ENCODE results near the gene CSTB. TPM values are rescaled to one million over a fixed set of nuclear protein-coding genes. Genes with fewer than 3 reads are reported as not detected.
A peak's percentile ranks its signal among the peaks of the same experiment; 100 is the strongest.

The CSTB gene
- total and polyA plus RNA-seq, 2 of the 8 experiments (the other 6 are each of a cell fraction or from before 2014, with no cell fraction given): 53.8 to 64.1 TPM

DNA sequence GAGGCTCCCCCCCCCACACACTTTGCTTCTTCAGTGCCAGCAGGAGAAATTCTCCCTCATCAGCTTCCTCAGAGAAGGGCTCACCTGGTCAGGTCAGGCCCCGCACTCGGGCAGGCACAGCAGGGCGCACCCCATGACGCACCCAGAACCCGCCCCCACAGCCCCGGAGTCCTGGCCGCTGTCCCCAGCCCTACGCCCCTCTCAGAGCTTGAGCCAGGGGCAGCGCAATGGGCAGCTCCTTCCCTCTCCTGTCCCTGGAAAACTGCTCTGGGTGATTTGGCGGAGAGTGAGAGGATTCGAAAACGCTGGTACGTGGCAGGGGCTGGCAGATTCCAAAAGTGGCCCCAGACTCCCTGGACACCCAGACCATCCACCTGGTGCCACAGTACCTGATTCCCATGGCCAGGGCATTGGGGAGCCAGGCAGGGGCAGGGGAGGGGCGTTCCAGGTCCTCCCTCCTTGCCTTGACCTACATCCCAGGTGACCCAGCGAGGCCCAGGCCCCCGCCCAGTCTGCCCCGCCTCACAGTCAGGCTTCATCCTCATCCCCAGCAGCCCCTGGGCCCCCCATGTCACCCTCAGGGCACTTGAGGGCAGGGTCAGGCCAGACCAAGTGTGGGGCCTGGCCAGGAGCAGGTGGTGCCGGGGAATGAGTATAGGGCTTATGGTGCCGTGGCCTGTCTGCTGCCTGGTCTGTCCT is 37.0 kb upstream of the CSTB start:
- Histone ChIP-seq H2BK5ac (ENCODE audit: low read depth, low read length) (no peak overlapping the region), H3K56ac (replicated peaks; ENCODE audit: insufficient read length, low read depth, low read length) (no peak overlapping the region), H2BK12ac (ENCODE audit: low read depth, low read length) (0 out of 2 replicates have a peak overlapping the region, but pooled peaks have one; percentile 43), H3K23me2 (ENCODE audit: low read depth, low read length) (peaks cover 2% of the 10 kb centered on the region; the same call in 1 of the 2 replicates), H3K79me1 (ENCODE audit: low read depth, low read length) (no peaks in the 10 kb centered on the region), H4K91ac (replicated peaks; ENCODE audit: insufficient read length, low read length) (peak overlapping the region; percentile 45), H4K20me1 (replicated peaks in 1 of 2; ENCODE audit: control insufficient read depth in 1 of 2, insufficient read depth in 2 of 2, low read length in 2 of 2) (peaks cover 0 to 2% of the 10 kb centered on the region in 2 experiments), H3K4me2 (ENCODE audit: insufficient read depth in 1 of 2, low read depth in 2 of 2, low read length in 2 of 2) (no peak overlapping the region), H3K79me2 (ENCODE audit: control insufficient read depth in 1 of 2, insufficient read depth in 2 of 2, low read length in 2 of 2) (no peaks in the 10 kb centered on the region), H3K18ac (ENCODE audit: extremely low read depth, low read length) (no peak overlapping the region), H4K8ac (ENCODE audit: extremely low read depth, insufficient read depth, low read length) (peak overlapping the region; percentile 9), H2AFZ (ENCODE audit: low read length) (no peak overlapping the region), H3K14ac (ENCODE audit: insufficient read length) (no peak overlapping the region), H3K27ac (ENCODE audit: low read depth, low read length) (no peak overlapping the region), H3K23ac (ENCODE audit: insufficient read length) (no peak overlapping the region), H2BK120ac (replicated peaks; ENCODE audit: low read depth, low read length) (no peak overlapping the region), H3K36me3 (ENCODE audit: control insufficient read depth in 2 of 4, insufficient read depth in 4 of 4, low read length in 3 of 4) (no peaks in the 10 kb centered on the region), H2BK20ac (ENCODE audit: low read length) (no peak overlapping the region), H2AK5ac (ENCODE audit: low read depth, low read length) (no peak overlapping the region), H3K27me3 (replicated peaks in 1 of 4; ENCODE audit: control insufficient read depth in 3 of 4, extremely low read depth in 1 of 4, insufficient read depth in 3 of 4, low read length in 3 of 4) (no peaks in the 10 kb centered on the region), H3K9ac (replicated peaks in 1 of 4; ENCODE audit: extremely low read depth in 1 of 4, low read depth in 3 of 4, low read length in 3 of 4) (no peak overlapping the region), H4K5ac (ENCODE audit: insufficient read length, low read depth, low read length) (no peak overlapping the region), H3K4me1 (replicated peaks in 1 of 4; ENCODE audit: control insufficient read depth in 3 of 4, insufficient read depth in 4 of 4, low read length in 3 of 4) (peaks cover 0 to 15% (median 12%) of the 10 kb centered on the region in 4 experiments; a peak in 6 of 7 replicates), H2BK15ac (ENCODE audit: low read length) (no peak overlapping the region), H3K9me3 (ENCODE audit: insufficient read depth in 2 of 2, low read depth in 1 of 2, low read length in 1 of 2) (no peaks in the 10 kb centered on the region), H3K4me3 (ENCODE audit: extremely low read depth in 1 of 4, insufficient read depth in 2 of 4, low read depth in 3 of 4, low read length in 4 of 4) (no peak overlapping the region), H3K4ac (replicated peaks; ENCODE audit: insufficient read length, low read depth, low read length) (no peak overlapping the region)
- FAIRE-seq: no peak
- POLR2A ChIA-PET (ENCODE audit: partially characterized antibody): interaction anchor here (1.2 kb wide), 1 partner anchor 108 kb away, joined by 3 read pairs; no protein-coding TSS in a partner anchor
- CTCF ChIA-PET (ENCODE audit: partially characterized antibody): interaction anchor here (0.9 to 2.4 kb wide), 3 partner anchors 11 to 163 kb away, joined by 3 to 12 read pairs (median 3); no protein-coding TSS in a partner anchor
- 83% methylated on average over 18 of the region's 19 CpGs; no CpG with 5 or more reads in 1 of the 2 experiments for WGBS, 2 experiments (ENCODE audit: extremely low coverage in 1 of 2, insufficient coverage in 1 of 2, insufficient read length in 1 of 2, insufficient replicate concordance in 2 of 2, low coverage in 1 of 2, low lambda C conversion rate in 2 of 2, missing lambda C conversion rate in 1 of 2)
- DNase-seq (ENCODE audit: low read depth in 1 of 2, low spot score in 2 of 2): no peak
- TF ChIP-seq SP1 (IDR thresholded peaks at IDR 0.05; ENCODE audit: low read depth, low read length): no peak
- TF ChIP-seq RAD21 (IDR thresholded peaks at IDR 0.05 in 1 of 2, conservative IDR thresholded peaks at IDR 0.05 in 1 of 2; ENCODE audit: low read depth in 2 of 2, low read length in 2 of 2): no peak
- no peak for TF ChIP-seq HDAC2 (IDR thresholded peaks at IDR 0.05; ENCODE audit: borderline replicate concordance in 1 of 2, low read depth in 2 of 2, low read length in 2 of 2)
- no peak for TF ChIP-seq HDAC6 (IDR thresholded peaks at IDR 0.05; ENCODE audit: low read depth, low read length)
- TF ChIP-seq MAFK (IDR thresholded peaks at IDR 0.05; ENCODE audit: low read depth, low read length): no peak
- no peak for TF ChIP-seq KDM1A (IDR thresholded peaks at IDR 0.05; ENCODE audit: borderline replicate concordance, low read length)
- no peak for TF ChIP-seq ZNF274 (IDR thresholded peaks at IDR 0.05; ENCODE audit: borderline replicate concordance, extremely low read depth, low read length)
- TF ChIP-seq RFX5 (IDR thresholded peaks at IDR 0.05; ENCODE audit: borderline replicate concordance, low read depth, low read length): no peak
- no peak for TF ChIP-seq KDM4A (IDR thresholded peaks at IDR 0.05; ENCODE audit: low read depth, low read length, severe bottlenecking)
- TF ChIP-seq EGR1 (IDR thresholded peaks at IDR 0.05; ENCODE audit: borderline replicate concordance, low read depth, low read length): no peak
- TF ChIP-seq SIRT6 (IDR thresholded peaks at IDR 0.05; ENCODE audit: low read length): no peak
